Liver (tissue), 9 donors: ENCODE measurements around the gene IL1RL1. TPM values are rescaled to one million over a fixed set of nuclear protein-coding genes. Genes with fewer than 3 reads are reported as not detected.

Experiments used
- DNase-seq: peaks from one replicate; pipeline ENCODE4 v3.0.0-alpha.2; 2017; ENCODE audit warnings: low spot score
- H3K27ac ChIP-seq, 2 donors: one replicate each; pipeline ENCODE4 v1.7.0; 2013; ENCODE audit warnings: inconsistent platforms in 2 of 2, low read length in 2 of 2, control low read depth in 1 of 2, low read depth in 1 of 2, mild to moderate bottlenecking in 1 of 2
- H3K27me3 ChIP-seq, 4 donors: one replicate each; pipeline versions ENCODE4 v1.6.1 to v1.7.0; 2013; ENCODE audit warnings: low read length in 3 of 4, inconsistent platforms in 1 of 4, mild to moderate bottlenecking in 1 of 4, moderate library complexity in 1 of 4; ENCODE audit not compliant: control insufficient read depth in 4 of 4, insufficient read depth in 4 of 4
- H3K36me3 ChIP-seq, 4 donors: one replicate each; pipeline versions ENCODE4 v1.6.1 to v1.7.0; 2013; ENCODE audit warnings: low read length in 3 of 4, mild to moderate bottlenecking in 3 of 4, low read depth in 1 of 4, moderate library complexity in 1 of 4; ENCODE audit not compliant: control insufficient read depth in 4 of 4, insufficient read depth in 3 of 4
- H3K4me1 ChIP-seq, 4 donors: one replicate each; pipeline versions ENCODE4 v1.6.1 to v1.7.0; 2013; ENCODE audit warnings: low read length in 3 of 4, mild to moderate bottlenecking in 3 of 4, moderate library complexity in 1 of 4; ENCODE audit not compliant: control insufficient read depth in 4 of 4, insufficient read depth in 4 of 4
- H3K4me3 ChIP-seq, 3 donors: one replicate each; pipeline versions ENCODE4 v1.6.1 to v1.7.0; 2013; ENCODE audit warnings: low read length in 3 of 3, control low read depth in 1 of 3, low read depth in 1 of 3, mild to moderate bottlenecking in 1 of 3
- H3K9ac ChIP-seq, 2 donors: one replicate each; pipeline ENCODE4 v1.7.0; 2013; ENCODE audit warnings: low read length in 2 of 2, mild to moderate bottlenecking in 2 of 2, moderate library complexity in 2 of 2, control low read depth in 1 of 2, low read depth in 1 of 2
- H3K9me3 ChIP-seq, 4 donors: one replicate each; pipeline versions ENCODE4 v1.6.1 to v1.7.0; 2013; ENCODE audit warnings: low read length in 3 of 4; ENCODE audit not compliant: control insufficient read depth in 4 of 4
- EGR1 ChIP-seq, 2 donors: IDR thresholded peaks; 2 replicates each; pipeline ENCODE4 v1.6.1; 2016 to 2018; ENCODE audit warnings: antibody characterized with exemption in 2 of 2, low read depth in 2 of 2
- FOXA1 ChIP-seq: IDR thresholded peaks from 2 replicates; pipeline ENCODE4 v1.6.1; 2016; ENCODE audit warnings: antibody characterized with exemption
- FOXA2 ChIP-seq: IDR thresholded peaks from 2 replicates; pipeline ENCODE4 v1.6.1; 2016; ENCODE audit warnings: antibody characterized with exemption
- GABPA ChIP-seq, 2 donors: IDR thresholded peaks in 1 of 2; conservative IDR thresholded peaks in 1 of 2; 2 replicates each; pipeline ENCODE4 v1.6.1; 2016; ENCODE audit warnings: antibody characterized with exemption in 2 of 2, mild to moderate bottlenecking in 1 of 2, moderate library complexity in 1 of 2
- HNF4A ChIP-seq, 2 donors: conservative IDR thresholded peaks; 2 replicates each; pipeline ENCODE4 v1.6.1; 2016; ENCODE audit warnings: antibody characterized with exemption in 2 of 2, mild to moderate bottlenecking in 2 of 2
- HNF4G ChIP-seq: IDR thresholded peaks from 2 replicates; pipeline ENCODE4 v1.6.1; 2016; ENCODE audit warnings: antibody characterized with exemption
- JUND ChIP-seq, 2 donors: IDR thresholded peaks; 2 replicates each; pipeline ENCODE4 v1.6.1; 2016; ENCODE audit warnings: antibody characterized with exemption in 2 of 2
- NR2F2 ChIP-seq: IDR thresholded peaks from 2 replicates; pipeline ENCODE4 v1.6.1; 2016; ENCODE audit warnings: antibody characterized with exemption
- RAD21 ChIP-seq, 2 donors: IDR thresholded peaks; 2 replicates each; pipeline ENCODE4 v1.6.1; 2016; ENCODE audit warnings: antibody characterized with exemption in 2 of 2, mild to moderate bottlenecking in 2 of 2
- RXRA ChIP-seq, 2 donors: IDR thresholded peaks; 2 replicates each; pipeline ENCODE4 v1.6.1; 2017 to 2018; ENCODE audit warnings: antibody characterized with exemption in 2 of 2, mild to moderate bottlenecking in 1 of 2
- TAF1 ChIP-seq: conservative IDR thresholded peaks from 2 replicates; pipeline ENCODE4 v1.6.1; 2016; ENCODE audit warnings: antibody characterized with exemption, mild to moderate bottlenecking
- YY1 ChIP-seq: IDR thresholded peaks from 2 replicates; pipeline ENCODE4 v1.6.1; 2016; ENCODE audit warnings: antibody characterized with exemption, mild to moderate bottlenecking
- WGBS: extraction: QIAGEN DNeasy Blood & Tissue Kit; methylation state at CpG from one replicate; pipeline ENCODE4 v1.1.7; 2013; 5-methylcytosine and 5-hydroxymethylcytosine counted together
- polyA plus RNA-seq, 2 donors: library from polyadenylated mRNA; stranded (reverse) in 1 of 2; unstranded in 1 of 2; fragments of 200-250 nt in 1 of 2; fragments of >200 nt in 1 of 2; fragmentation: Nextera tagmentation in 1 of 2; extraction: Ambion mirVana in 1 of 2; gene quantifications; one replicate each; pipeline versions ENCODE4 v1.2.1 to v1.2.3, GENCODE V29; 2013 to 2015
- total RNA-seq, 2 donors: library from RNA; depleted of rRNA; stranded (reverse); fragments of >200 nt; gene quantifications; one replicate each; pipeline ENCODE4 v1.2.3, GENCODE V29; 2014
- TF ChIP-seq, protein P1 (sequence below): fragments of 150-350 bp; IDR thresholded peaks from 2 replicates; pipeline ENCODE4 v1.5.1; 2017; ENCODE audit warnings: improper control_type of control experiment, low read depth, low read length; ENCODE audit not compliant: missing input control
- TF ChIP-seq, protein P2 (sequence below): IDR thresholded peaks from 2 replicates; pipeline ENCODE4 v1.6.1; 2016; ENCODE audit warnings: antibody characterized with exemption
- TF ChIP-seq, protein P3 (sequence below): IDR thresholded peaks from 2 replicates; pipeline ENCODE4 v1.6.1; 2016; ENCODE audit warnings: antibody characterized with exemption, mild to moderate bottlenecking
- TF ChIP-seq, protein P4 (sequence below): IDR thresholded peaks from 2 replicates; pipeline ENCODE4 v1.6.1; 2016; ENCODE audit warnings: antibody characterized with exemption
- TF ChIP-seq, protein P5 (sequence below): IDR thresholded peaks from 2 replicates; pipeline ENCODE4 v1.6.1; 2016; ENCODE audit warnings: antibody characterized with exemption
- donor health status: healthy.
- donor health status: healthy.
- donor health status: healthy.
- donor health status: healthy.
- donor health status: healthy.

The IL1RL1 gene
- total and polyA plus RNA-seq, 4 donors, result 0.75 to 6.2 (median 3.2) TPM

DNA sequence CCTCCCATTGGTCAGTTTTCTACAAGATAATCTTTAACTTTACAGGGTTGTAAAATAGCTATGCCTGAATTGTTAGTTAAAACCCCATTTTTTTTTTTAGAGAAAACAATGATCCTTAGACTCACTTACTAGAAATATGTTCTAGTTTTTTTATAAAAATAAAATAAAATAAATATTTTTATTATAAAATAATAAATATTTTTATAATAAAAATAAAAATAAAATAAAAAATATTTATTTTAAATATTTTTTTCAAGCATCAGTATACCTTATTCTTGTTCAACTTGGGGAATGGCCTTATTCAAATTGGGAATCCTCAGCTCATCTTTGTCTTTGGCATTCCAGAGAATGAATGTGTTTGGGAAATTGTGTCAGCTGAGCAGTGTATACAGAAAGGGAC is 20.8 kb upstream of the IL1RL1 start:
- H3K9ac ChIP-seq, result no peak overlapping the region
- no peak overlapping the region for H3K27ac ChIP-seq
- H3K4me3 ChIP-seq, result no peak overlapping the region
- H3K9me3 ChIP-seq, result no peaks in the 10 kb centered on the region
- H3K4me1 ChIP-seq, result no peaks in the 10 kb centered on the region
- no peak for DNase-seq
- TF ChIP-seq TAF1 (no peak), GABPA (IDR thresholded peaks at IDR 0.05 in 1 of 2, conservative IDR thresholded peaks at IDR 0.05 in 1 of 2) (no peak), FOXA1 (no peak), HNF4G (no peak), FOXA2 (no peak), NR2F2 (no peak), EGR1 (IDR thresholded peaks at IDR 0.05; ENCODE audit: low read depth in 2 of 2) (no peak), JUND (IDR thresholded peaks at IDR 0.05) (no peak), YY1 (no peak), RAD21 (IDR thresholded peaks at IDR 0.05) (no peak)
- TF ChIP-seq, protein P1, sequence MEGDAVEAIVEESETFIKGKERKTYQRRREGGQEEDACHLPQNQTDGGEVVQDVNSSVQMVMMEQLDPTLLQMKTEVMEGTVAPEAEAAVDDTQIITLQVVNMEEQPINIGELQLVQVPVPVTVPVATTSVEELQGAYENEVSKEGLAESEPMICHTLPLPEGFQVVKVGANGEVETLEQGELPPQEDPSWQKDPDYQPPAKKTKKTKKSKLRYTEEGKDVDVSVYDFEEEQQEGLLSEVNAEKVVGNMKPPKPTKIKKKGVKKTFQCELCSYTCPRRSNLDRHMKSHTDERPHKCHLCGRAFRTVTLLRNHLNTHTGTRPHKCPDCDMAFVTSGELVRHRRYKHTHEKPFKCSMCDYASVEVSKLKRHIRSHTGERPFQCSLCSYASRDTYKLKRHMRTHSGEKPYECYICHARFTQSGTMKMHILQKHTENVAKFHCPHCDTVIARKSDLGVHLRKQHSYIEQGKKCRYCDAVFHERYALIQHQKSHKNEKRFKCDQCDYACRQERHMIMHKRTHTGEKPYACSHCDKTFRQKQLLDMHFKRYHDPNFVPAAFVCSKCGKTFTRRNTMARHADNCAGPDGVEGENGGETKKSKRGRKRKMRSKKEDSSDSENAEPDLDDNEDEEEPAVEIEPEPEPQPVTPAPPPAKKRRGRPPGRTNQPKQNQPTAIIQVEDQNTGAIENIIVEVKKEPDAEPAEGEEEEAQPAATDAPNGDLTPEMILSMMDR, result no peak
- TF ChIP-seq, protein P2, sequence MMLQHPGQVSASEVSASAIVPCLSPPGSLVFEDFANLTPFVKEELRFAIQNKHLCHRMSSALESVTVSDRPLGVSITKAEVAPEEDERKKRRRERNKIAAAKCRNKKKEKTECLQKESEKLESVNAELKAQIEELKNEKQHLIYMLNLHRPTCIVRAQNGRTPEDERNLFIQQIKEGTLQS, result no peak
- TF ChIP-seq, protein P3, sequence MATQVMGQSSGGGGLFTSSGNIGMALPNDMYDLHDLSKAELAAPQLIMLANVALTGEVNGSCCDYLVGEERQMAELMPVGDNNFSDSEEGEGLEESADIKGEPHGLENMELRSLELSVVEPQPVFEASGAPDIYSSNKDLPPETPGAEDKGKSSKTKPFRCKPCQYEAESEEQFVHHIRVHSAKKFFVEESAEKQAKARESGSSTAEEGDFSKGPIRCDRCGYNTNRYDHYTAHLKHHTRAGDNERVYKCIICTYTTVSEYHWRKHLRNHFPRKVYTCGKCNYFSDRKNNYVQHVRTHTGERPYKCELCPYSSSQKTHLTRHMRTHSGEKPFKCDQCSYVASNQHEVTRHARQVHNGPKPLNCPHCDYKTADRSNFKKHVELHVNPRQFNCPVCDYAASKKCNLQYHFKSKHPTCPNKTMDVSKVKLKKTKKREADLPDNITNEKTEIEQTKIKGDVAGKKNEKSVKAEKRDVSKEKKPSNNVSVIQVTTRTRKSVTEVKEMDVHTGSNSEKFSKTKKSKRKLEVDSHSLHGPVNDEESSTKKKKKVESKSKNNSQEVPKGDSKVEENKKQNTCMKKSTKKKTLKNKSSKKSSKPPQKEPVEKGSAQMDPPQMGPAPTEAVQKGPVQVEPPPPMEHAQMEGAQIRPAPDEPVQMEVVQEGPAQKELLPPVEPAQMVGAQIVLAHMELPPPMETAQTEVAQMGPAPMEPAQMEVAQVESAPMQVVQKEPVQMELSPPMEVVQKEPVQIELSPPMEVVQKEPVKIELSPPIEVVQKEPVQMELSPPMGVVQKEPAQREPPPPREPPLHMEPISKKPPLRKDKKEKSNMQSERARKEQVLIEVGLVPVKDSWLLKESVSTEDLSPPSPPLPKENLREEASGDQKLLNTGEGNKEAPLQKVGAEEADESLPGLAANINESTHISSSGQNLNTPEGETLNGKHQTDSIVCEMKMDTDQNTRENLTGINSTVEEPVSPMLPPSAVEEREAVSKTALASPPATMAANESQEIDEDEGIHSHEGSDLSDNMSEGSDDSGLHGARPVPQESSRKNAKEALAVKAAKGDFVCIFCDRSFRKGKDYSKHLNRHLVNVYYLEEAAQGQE, result no peak
- H3K36me3 ChIP-seq, result no peaks in the 10 kb centered on the region
- H3K27me3 ChIP-seq, result peaks cover 0 to 12% (median 0%) of the 10 kb centered on the region in 4 donors

DNA sequence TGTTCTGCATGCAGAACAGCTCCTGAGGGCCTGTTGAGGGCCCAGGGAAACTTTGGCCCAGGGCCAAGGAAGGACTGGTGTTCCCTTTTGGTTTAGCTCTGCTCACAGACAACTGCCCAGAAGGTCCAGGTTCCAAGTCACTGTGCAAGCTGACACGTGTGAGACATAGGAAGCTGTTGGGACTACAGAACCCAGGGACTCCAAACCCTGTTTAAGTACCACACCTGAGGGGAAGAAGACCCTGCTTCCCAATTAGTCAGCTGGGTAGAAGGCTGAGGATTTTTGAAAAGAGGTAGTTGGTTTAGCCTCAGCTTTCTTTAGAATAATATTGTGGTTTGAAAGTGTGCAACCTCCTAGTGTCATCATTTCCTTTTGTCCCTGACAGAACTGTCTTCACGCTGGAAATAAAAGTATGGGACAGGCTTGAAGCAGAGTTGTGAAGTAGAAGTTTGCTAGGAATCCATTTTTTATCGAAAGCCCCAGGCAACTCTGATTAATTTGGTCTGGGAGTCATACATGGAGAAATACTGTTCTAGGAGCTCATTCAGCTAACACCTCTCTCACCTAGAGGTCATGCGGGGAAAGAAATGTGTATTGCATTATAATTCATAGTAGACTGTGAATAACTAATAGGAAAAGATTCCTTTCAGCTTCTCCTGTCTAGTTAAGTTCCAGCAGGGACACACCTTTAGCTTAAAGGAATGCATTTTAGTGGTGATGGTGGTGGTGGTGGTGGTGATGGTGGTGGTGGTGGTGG is 19.9 kb upstream of the IL1RL1 start:
- H3K36me3 ChIP-seq, result no peaks in the 10 kb centered on the region
- no peaks in the 10 kb centered on the region for H3K4me1 ChIP-seq
- H3K27ac ChIP-seq, result no peak overlapping the region
- H3K27me3 ChIP-seq, result peaks cover 0 to 12% (median 0%) of the 10 kb centered on the region in 4 donors
- H3K9ac ChIP-seq, result no peak overlapping the region
- WGBS, result 73% methylated on average over 4 of the region's 4 CpGs
- no peak overlapping the region for H3K4me3 ChIP-seq
- no peaks in the 10 kb centered on the region for H3K9me3 ChIP-seq
- no peak for DNase-seq
- TF ChIP-seq, protein P2, result no peak
- TF ChIP-seq EGR1 (IDR thresholded peaks at IDR 0.05; ENCODE audit: low read depth in 2 of 2) (no peak), FOXA2 (no peak), FOXA1 (no peak), HNF4G (no peak), HNF4A (conservative IDR thresholded peaks at IDR 0.05) (no peak), RAD21 (IDR thresholded peaks at IDR 0.05) (no peak), RXRA (IDR thresholded peaks at IDR 0.05) (no peak), GABPA (IDR thresholded peaks at IDR 0.05 in 1 of 2, conservative IDR thresholded peaks at IDR 0.05 in 1 of 2) (no peak), NR2F2 (no peak), TAF1 (no peak), JUND (IDR thresholded peaks at IDR 0.05) (no peak)
- TF ChIP-seq, protein P3, result no peak
- TF ChIP-seq, protein P4, sequence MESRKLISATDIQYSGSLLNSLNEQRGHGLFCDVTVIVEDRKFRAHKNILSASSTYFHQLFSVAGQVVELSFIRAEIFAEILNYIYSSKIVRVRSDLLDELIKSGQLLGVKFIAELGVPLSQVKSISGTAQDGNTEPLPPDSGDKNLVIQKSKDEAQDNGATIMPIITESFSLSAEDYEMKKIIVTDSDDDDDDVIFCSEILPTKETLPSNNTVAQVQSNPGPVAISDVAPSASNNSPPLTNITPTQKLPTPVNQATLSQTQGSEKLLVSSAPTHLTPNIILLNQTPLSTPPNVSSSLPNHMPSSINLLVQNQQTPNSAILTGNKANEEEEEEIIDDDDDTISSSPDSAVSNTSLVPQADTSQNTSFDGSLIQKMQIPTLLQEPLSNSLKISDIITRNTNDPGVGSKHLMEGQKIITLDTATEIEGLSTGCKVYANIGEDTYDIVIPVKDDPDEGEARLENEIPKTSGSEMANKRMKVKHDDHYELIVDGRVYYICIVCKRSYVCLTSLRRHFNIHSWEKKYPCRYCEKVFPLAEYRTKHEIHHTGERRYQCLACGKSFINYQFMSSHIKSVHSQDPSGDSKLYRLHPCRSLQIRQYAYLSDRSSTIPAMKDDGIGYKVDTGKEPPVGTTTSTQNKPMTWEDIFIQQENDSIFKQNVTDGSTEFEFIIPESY, result no peak
- TF ChIP-seq, protein P5, sequence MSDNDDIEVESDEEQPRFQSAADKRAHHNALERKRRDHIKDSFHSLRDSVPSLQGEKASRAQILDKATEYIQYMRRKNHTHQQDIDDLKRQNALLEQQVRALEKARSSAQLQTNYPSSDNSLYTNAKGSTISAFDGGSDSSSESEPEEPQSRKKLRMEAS, result no peak
